Urothelium cell line (cell line): ENCODE results near the gene MCFD2.

Experiments used
- DNase-seq: peaks from one replicate; pipeline ENCODE4 v3.0.0; 2011; ENCODE audit warnings: low spot score, mixed read lengths
- FAIRE-seq: peaks from 2 replicates; lab custom pipeline; 2011; peaks lifted over from hg19 to GRCh38; lab: Jason Lieb, UNC

MCFD2 gene

DNA sequence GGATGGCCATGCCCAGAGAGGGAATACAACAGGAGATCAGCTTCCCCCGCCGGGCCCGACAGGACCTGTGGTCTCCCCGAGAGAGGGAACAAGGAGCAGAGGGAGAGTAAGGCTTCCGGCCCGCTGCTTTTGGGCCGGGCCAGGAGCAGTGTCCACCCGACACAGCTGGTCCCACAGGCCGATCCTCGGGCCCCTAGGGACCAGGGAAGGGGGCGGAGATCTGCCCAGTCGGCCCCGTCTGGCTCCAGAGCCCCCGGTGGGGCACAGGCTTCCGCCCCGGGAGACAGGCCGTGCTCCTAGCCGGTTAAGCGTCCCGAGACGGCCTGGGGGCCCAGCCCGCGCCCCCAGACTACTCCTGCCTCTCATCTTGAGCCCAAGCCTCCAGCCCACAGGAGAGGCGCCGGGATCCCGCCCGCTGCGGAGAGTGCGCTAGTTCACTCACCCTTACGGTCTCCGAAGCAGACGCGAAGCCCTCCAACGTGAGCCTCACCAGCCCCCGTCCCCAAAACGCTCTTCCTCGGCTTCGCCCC, at the start of gene MCFD2:
TSS of gene MCFD2 (minus strand) at position 526 of the 530 bp plus-strand sequence. CDS start 6,635 bp downstream, outside the sequence.
- FAIRE-seq (no peak), DNase-seq (peak; percentile 48)

DNA sequence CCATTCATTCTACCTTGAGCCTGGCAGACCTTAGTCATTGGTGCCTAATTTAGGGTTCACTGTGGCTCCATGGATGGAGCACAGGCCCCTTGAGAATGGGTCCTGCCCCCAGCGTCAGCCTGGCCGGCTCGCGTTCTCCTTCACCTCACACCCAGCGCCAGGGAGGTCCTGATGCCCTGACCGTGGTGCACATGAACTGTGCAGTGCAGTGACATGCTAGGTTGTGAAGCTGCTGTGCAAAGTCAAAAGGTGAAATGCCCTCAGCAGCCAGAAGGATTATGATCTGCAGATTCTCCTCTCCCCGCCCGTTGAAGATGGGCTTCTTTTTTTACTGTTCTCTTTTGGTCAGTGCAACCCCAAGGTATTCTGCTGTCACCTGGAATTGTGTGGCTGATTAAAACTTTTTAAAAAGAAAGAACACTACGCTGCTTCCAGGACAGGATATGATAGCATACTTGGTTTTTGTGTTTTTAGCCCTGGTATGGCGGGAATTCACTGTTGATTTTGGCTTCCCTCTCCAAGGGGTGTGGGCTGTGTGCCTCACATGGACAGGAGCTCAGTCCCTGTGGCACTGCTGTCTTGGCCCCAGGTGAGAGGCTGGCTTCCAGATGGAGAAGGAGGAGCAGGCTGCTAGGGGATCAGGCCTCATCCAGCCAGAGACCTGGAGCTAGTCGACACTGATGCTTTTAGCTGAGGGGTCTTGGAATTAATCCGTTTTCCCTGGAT, 49.4 kb upstream of the MCFD2 start:
- FAIRE-seq (no peak), DNase-seq (peak; percentile 49)

- no peak for FAIRE-seq
- DNase-seq, result no peak
Observed at GRCh38 chr2:46963941-46964673, 48.5 kb upstream of the MCFD2 start.

GRCh38 chr2:46963210-46963609, 47.6 kb upstream of the MCFD2 start:
- DNase-seq (no peak), FAIRE-seq (no peak)

- FAIRE-seq, result no peak
Observed at GRCh38 chr2:46962751-46963150, 47.1 kb upstream of the MCFD2 start.

GRCh38 chr2:46960618-46961017, 45.0 kb upstream of the MCFD2 start:
- FAIRE-seq (no peak), DNase-seq (no peak)

More at GRCh38 chr2:46962751-46963150, 47.1 kb upstream of the MCFD2 start:
- no peak for DNase-seq

GRCh38 chr2:46958431-46959017, 42.9 kb upstream of the MCFD2 start:
- no peak for DNase-seq
- FAIRE-seq, result no peak

- FAIRE-seq, result no peak
- no peak for DNase-seq
Observed at GRCh38 chr2:46956981-46957531, 41.5 kb upstream of the MCFD2 start.

GRCh38 chr2:46955764-46956163, 40.2 kb upstream of the MCFD2 start:
- DNase-seq (no peak), FAIRE-seq (no peak)

DNA sequence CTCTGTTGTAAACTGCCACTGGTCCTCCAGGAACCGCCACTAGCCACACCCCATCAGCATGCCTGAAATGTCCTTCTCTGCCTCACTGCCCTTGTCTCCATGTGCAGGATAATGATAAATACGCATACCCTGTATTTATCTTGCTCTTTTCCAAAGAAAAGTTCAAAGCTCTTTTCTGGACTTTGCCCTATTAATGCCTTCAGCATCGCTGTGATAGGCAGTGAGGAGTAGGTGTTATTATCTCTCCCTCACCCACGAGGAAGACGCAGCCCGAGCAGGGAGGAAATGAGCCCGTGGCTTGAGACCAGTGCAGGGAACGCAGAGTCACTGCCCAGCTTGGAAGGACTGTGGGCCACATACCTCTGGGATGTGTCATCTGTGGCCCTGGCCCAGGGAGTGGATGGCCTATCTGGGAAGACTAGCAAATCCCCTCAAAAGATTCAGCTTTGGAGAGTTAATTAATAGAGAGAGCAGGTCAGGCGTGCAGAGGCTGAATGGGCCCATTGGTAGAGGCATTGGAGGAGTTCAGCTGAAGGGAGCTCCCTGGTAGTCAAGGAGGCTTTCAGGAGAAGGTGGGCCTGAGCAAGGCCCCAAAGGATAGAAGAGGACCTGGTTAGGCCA, 39.5 kb upstream of the MCFD2 start:
- DNase-seq (peak; percentile 90), FAIRE-seq (peak; percentile 92)

DNA sequence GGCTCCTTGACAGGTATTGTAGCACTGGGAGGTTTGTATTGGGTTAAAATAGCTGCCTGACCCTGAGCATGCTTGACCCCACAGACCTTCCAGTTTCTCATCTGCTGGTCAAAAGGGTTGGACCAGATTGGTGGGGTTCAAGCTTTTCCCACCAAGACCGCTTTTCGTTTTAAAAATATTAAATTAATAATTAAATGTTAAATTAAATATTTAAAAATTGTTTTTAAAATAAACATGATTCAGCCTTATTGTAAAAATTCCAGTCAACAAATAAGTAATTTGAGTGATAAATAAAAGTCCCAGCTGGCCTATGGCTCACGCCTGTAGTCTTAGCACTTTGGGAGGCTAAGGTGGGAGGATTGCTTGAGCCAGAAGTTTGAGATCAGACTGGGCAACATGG, 36.6 kb upstream of the MCFD2 start:
- DNase-seq (no peak), FAIRE-seq (no peak)

GRCh38 chr2:46951290-46952064, 35.9 kb upstream of the MCFD2 start:
- FAIRE-seq (no peak), DNase-seq (no peak)

GRCh38 chr2:46950314-46950713, 34.7 kb upstream of the MCFD2 start:
- DNase-seq, result no peak
- no peak for FAIRE-seq

DNA sequence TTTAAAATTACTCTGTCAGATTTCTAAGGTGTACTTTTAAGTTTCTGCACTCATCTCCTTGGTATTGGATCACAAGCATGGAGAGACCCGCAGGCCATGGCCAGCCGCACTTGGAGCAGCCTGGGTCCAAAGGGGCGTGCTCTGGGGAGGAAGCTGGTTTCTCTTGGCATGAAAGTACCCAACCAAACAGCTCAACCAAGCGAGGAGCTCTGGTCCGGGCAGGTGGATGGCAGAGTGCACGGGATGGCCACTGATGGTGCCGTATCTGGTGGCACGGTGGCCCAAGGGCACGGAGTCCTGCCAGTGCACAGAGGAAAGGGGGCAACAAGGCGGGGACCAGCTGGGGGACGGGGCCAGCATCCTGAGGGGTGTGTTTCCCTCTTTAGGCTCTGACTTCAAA, 32.2 kb upstream of the MCFD2 start:
- DNase-seq, result no peak
- no peak for FAIRE-seq

DNA sequence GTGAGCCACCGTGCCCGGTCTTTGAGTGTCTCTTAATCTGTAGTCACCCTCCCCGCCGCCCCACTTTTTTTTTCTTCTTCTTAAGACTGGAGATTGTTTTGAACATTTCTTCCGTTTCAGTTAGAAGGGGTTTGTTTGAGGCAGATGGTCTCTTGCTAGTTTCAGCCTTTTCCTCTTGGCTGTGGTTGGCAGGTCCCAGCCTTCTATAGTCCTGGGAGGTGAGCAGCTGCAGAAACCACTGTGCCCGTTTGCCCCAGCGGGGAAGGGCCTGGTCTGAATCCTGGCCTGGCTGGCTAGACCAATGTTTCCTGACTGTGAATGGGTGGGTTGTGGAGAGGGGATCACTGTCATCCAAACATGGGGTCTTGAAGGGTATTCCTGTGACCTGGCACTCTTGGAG, 30.1 kb upstream of the MCFD2 start:
- FAIRE-seq (no peak), DNase-seq (no peak)

DNA sequence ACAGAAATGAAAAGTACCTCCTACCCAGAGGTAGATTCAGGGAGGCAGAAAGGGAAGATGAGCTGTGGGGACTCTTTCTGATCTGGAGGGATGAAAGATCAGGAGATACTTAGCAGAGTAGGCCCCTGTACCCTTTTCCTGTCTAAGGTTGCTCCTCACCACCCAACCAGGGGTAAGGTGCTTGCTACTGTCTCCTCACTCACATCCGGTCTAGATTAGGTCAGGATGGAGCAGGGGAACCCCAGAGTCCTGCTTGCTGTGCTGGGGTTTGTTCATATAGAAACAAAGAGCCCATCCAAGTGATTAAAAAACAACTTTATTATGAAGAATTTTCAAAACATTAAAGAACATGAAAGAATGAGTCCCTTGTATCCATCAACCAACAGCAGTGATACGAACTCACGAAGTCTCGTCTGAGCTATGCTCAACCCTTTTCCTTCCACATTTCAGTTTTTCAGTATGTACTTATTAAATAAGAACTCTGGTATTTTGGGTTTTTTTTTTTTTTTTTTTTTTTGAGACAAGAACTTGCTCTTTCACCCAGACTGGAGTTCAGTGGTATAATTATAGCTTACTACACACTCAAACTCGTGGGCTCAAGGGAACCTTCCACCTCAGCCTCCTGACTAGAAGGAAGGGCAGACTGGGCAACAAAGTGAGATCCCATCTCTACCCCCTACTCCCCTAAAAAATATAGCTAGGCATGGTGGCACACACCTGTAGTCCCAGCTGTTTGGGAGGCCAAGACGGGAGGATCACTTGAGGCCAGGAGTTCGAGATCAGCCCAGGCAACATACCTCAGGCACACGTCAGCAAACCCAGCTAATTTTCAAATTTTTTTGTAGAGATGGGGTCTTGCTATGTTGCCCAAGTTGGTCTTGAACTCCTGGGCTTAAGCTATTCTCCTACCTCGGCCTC, 28.5 kb upstream of the MCFD2 start:
- FAIRE-seq (no peak), DNase-seq (no peak)

DNA sequence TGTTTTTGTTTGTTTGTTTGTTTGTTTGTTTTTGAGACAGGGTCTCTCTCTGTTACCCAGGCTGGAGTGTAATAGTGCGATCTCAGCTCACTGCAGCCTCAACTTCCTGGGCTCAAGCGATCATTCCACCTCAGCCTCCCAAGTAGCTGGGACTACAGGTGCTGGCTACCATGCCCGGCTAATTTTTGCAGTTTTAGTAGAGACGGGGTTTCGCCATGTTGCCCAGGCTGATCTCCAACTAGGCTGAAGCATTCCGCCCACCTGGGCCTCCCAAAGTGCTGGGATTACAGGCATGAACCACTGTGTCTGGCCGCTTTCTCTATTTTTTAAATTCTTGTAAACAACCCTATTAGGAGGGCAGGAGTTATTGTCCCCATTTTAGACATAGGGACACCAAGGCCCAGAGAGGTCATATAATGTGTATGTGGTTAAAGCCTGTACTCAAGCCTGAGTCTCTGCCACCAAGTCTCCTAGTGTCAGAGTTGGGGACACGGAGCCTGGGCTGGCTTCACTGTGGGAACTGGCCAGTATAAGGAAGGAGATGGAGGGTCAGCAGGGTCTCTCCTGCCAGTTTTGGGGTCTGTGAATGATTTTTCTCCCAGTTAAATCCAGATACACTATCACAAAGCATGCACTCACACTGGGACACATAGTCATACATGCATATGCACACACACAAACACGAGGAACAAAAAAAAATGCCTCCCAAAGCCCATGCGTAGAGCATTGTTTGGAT, 27.5 kb upstream of the MCFD2 start:
- no peak for FAIRE-seq
- no peak for DNase-seq

GRCh38 chr2:46942143-46942526, 26.5 kb upstream of the MCFD2 start:
- no peak for FAIRE-seq
- peak; percentile 39 for DNase-seq
